SK-N-SH (cell line): ENCODE results near the gene FGD4. TPM values are rescaled to one million over a fixed set of nuclear protein-coding genes. Genes with fewer than 3 reads are reported as not detected.

ENCODE experiments used
- CTCF ChIA-PET: fragments of 300-600, 350-600 bp; formaldehyde crosslinking; extraction: SDS; loops from one replicate; lab custom pipeline; 2021; lab: Yijun Ruan, JAX
- POLR2A ChIA-PET: fragments of 350-600 bp; sonication (Branson Sonifier 250); formaldehyde crosslinking; extraction: SDS; loops from one replicate; lab custom pipeline; 2020; ENCODE audit warnings: antibody characterized with exemption, inconsistent platforms; lab: Yijun Ruan, JAX
- DNase-seq: peaks from one replicate; pipeline ENCODE4 v3.0.0; 2012
- H2AFZ ChIP-seq: fragments of 200-600 bp; sonication (generic); 2 replicates; pipeline ENCODE4 v1.8.1; 2016; ENCODE audit warnings: antibody characterized with exemption, mild to moderate bottlenecking, low read depth
- H3F3A ChIP-seq: fragments of 200-600 bp; sonication (generic); replicated peaks from 2 replicates; pipeline ENCODE3; 2016; ENCODE audit warnings: antibody characterized with exemption, mild to moderate bottlenecking; ENCODE audit not compliant: insufficient read depth
- H3K27ac ChIP-seq, 2 experiments: fragments of 200-500 bp in 1 of 2; fragments of 200-600 bp in 1 of 2; sonication (Bioruptor generic) in 1 of 2; sonication (generic), shearing (Covaris generic) in 1 of 2; 2 replicates each; pipeline versions ENCODE4 v1.5.1 to v1.6.1; 2014 to 2016; ENCODE audit warnings: low read depth in 2 of 2, inconsistent platforms in 1 of 2, low read length in 1 of 2, mild to moderate bottlenecking in 1 of 2, mixed read lengths in 1 of 2
- H3K27me3 ChIP-seq: fragments of 200-600 bp; sonication (generic), shearing (Covaris generic); 2 replicates; pipeline ENCODE4 v1.6.1; 2016; ENCODE audit warnings: mixed run types; ENCODE audit not compliant: insufficient read depth
- H3K36me3 ChIP-seq, 2 experiments: fragments of 200-500 bp in 1 of 2; fragments of 200-600 bp in 1 of 2; sonication (Bioruptor generic) in 1 of 2; sonication (generic) in 1 of 2; replicated peaks in 1 of 2; 2 replicates each; pipeline versions ENCODE3 to v1.5.1; 2014 to 2016; ENCODE audit warnings: low read length in 1 of 2, mild to moderate bottlenecking in 1 of 2; ENCODE audit not compliant: insufficient read depth in 2 of 2, control insufficient read depth in 1 of 2
- H3K4me1 ChIP-seq, 2 experiments: fragments of 200-500 bp in 1 of 2; fragments of 200-600 bp in 1 of 2; sonication (Bioruptor generic) in 1 of 2; sonication (generic), shearing (Covaris generic) in 1 of 2; 2 replicates each; pipeline versions ENCODE4 v1.5.1 to v1.6.1; 2014 to 2016; ENCODE audit warnings: low read depth in 1 of 2, low read length in 1 of 2, mixed run types in 1 of 2; ENCODE audit not compliant: insufficient read depth in 2 of 2, control insufficient read depth in 1 of 2
- H3K4me2 ChIP-seq: fragments of 200-600 bp; sonication (generic), shearing (Covaris generic); 2 replicates; pipeline ENCODE4 v1.6.1; 2017; ENCODE audit warnings: mixed run types
- H3K4me3 ChIP-seq, 2 experiments: fragments of 200-500 bp in 1 of 2; fragments of 200-600 bp in 1 of 2; sonication (Bioruptor generic) in 1 of 2; sonication (generic), shearing (Covaris generic) in 1 of 2; 2 replicates each; pipeline versions ENCODE4 v1.5.1 to v1.8.1; 2014 to 2016; ENCODE audit warnings: low read depth in 2 of 2, inconsistent platforms in 1 of 2, low read length in 1 of 2, mild to moderate bottlenecking in 1 of 2, mixed read lengths in 1 of 2, moderate library complexity in 1 of 2
- H3K79me2 ChIP-seq: fragments of 200-600 bp; sonication (generic); 2 replicates; pipeline ENCODE4 v1.8.1; 2017; ENCODE audit warnings: mild to moderate bottlenecking; ENCODE audit not compliant: insufficient read depth
- H3K9ac ChIP-seq: fragments of 200-600 bp; sonication (generic); 2 replicates; pipeline ENCODE4 v1.6.1; 2017; ENCODE audit warnings: mixed run types
- H3K9me2 ChIP-seq: fragments of 200-600 bp; sonication (generic); 2 replicates; pipeline ENCODE4 v1.6.1; 2017; ENCODE audit warnings: mixed run types
- H3K9me3 ChIP-seq: fragments of 200-600 bp; sonication (generic); 2 replicates; pipeline ENCODE4 v1.6.1; 2017; ENCODE audit warnings: mixed run types, mild to moderate bottlenecking, moderate library complexity
- H4K20me1 ChIP-seq: fragments of 200-600 bp; sonication (generic); 2 replicates; pipeline ENCODE4 v1.6.1; 2017; ENCODE audit warnings: mild to moderate bottlenecking, mixed run types; ENCODE audit not compliant: insufficient read depth
- CTCF ChIP-seq: fragments of 200-600 bp; sonication (generic); IDR thresholded peaks from 2 replicates; pipeline ENCODE4 v1.6.1; 2017; ENCODE audit warnings: antibody characterized with exemption, mild to moderate bottlenecking, moderate library complexity
- ELF1 ChIP-seq: IDR thresholded peaks from 2 replicates; pipeline ENCODE4 v1.4.0; 2012
- FOXM1 ChIP-seq: IDR thresholded peaks from 2 replicates; pipeline ENCODE4 v1.4.0; 2012; ENCODE audit warnings: low read depth, mild to moderate bottlenecking
- GABPA ChIP-seq: IDR thresholded peaks from 2 replicates; pipeline ENCODE4 v1.4.0; 2012; ENCODE audit warnings: low read depth, mild to moderate bottlenecking
- GATA2 ChIP-seq: sonication (generic); formaldehyde crosslinking; IDR thresholded peaks from 2 replicates; pipeline ENCODE4 v1.5.0; 2020; ENCODE audit warnings: mild to moderate bottlenecking, missing genetic modification reagents
- JUND ChIP-seq: IDR thresholded peaks from 2 replicates; pipeline ENCODE4 v1.4.0; 2012
- MAX ChIP-seq: IDR thresholded peaks from 2 replicates; pipeline ENCODE4 v1.4.0; 2012; ENCODE audit warnings: low read depth
- NFIC ChIP-seq: IDR thresholded peaks from 2 replicates; pipeline ENCODE4 v1.4.0; 2012; ENCODE audit warnings: borderline replicate concordance
- PBX3 ChIP-seq: IDR thresholded peaks from 2 replicates; pipeline ENCODE4; 2012
- POLR2AphosphoS5 ChIP-seq: IDR thresholded peaks from 2 replicates; pipeline ENCODE4 v1.6.1; 2012; ENCODE audit warnings: low read depth, low read length
- RAD21 ChIP-seq: IDR thresholded peaks from 2 replicates; pipeline ENCODE4 v1.6.1; 2012; ENCODE audit warnings: mild to moderate bottlenecking, low read length
- REST ChIP-seq: IDR thresholded peaks from 2 replicates; pipeline ENCODE4 v1.6.1; 2012; ENCODE audit warnings: mild to moderate bottlenecking, low read depth, low read length, moderate library complexity
- RFX5 ChIP-seq: IDR thresholded peaks from 2 replicates; pipeline ENCODE4 v1.6.1; 2012; ENCODE audit warnings: mild to moderate bottlenecking, improper control_type of control experiment, low read length
- RXRA ChIP-seq: IDR thresholded peaks from 2 replicates; pipeline ENCODE4 v1.4.0; 2012; ENCODE audit warnings: low read depth, mild to moderate bottlenecking, borderline replicate concordance
- SIN3A ChIP-seq: IDR thresholded peaks from 2 replicates; pipeline ENCODE4 v1.6.1; 2012; ENCODE audit warnings: low read depth, mild to moderate bottlenecking, low read length, moderate library complexity, borderline replicate concordance
- TCF12 ChIP-seq: IDR thresholded peaks from 2 replicates; pipeline ENCODE4 v1.4.0; 2012
- YY1 ChIP-seq: IDR thresholded peaks from 2 replicates; pipeline ENCODE4 v1.4.0; 2012; ENCODE audit warnings: low read depth, mild to moderate bottlenecking
- WGBS: methylation state at CpG from one replicate; pipeline ENCODE4 v1.1.6; 2017; ENCODE audit warnings: low lambda C conversion rate; 5-methylcytosine and 5-hydroxymethylcytosine counted together
- polyA plus RNA-seq, 3 experiments: library from polyadenylated mRNA; depleted of rRNA; stranded (reverse); fragments of >200 nt; gene quantifications; 2 replicates each; pipeline ENCODE4 v1.2.3, GENCODE V29; 2012

The FGD4 gene
- polyA plus RNA-seq, 1 of the 3 experiments (the other 2 are of a cell fraction), result 0.26 TPM

GRCh38 chr12:32533971-32534590 lies 134.7 kb downstream of the FGD4 start:
- H3F3A ChIP-seq, result peaks cover 29% of the 10 kb centered on the region
- peak overlapping the region; percentile 76 for H3K4me2 ChIP-seq
- H3K36me3 ChIP-seq, result no peaks in the 10 kb centered on the region
- WGBS, result 13% methylated on average over 6 of the region's 6 CpGs
- H3K9ac ChIP-seq, result peak overlapping the region; percentile 58
- no peaks in the 10 kb centered on the region for H3K9me2 ChIP-seq
- H3K9me3 ChIP-seq, result no peaks in the 10 kb centered on the region
- peak overlapping the region; percentile 57 for H2AFZ ChIP-seq
- POLR2A ChIA-PET, result interaction anchor here (0.7 kb wide), 1 partner anchor 8 kb away, joined by 3 read pairs; no protein-coding TSS in a partner anchor
- peak; percentile 36 for DNase-seq
- peak overlapping the region; percentile 14 to 81; a peak in 3 of 4 replicates for H3K27ac ChIP-seq
- peaks cover 0 to 18% of the 10 kb centered on the region in 2 experiments; a peak in 3 of 4 replicates for H3K4me1 ChIP-seq
- H4K20me1 ChIP-seq, result no peaks in the 10 kb centered on the region
- peak overlapping the region; percentile 37 to 57; a peak in 3 of 4 replicates for H3K4me3 ChIP-seq
- TF ChIP-seq MAX (no peak), POLR2AphosphoS5 (0 out of 2 replicates have a peak, but pooled peaks have one; percentile 16), REST (no peak), RAD21 (no peak), TCF12 (peak; percentile 51), JUND (peak; percentile 18; the same call in 1 of the 2 replicates), GABPA (no peak), YY1 (no peak)
- TF ChIP-seq, all 33 proteins: peak for 3
- CTCF ChIA-PET, result interaction anchor here (1.5 to 2.3 kb wide), 3 partner anchors 10 to 138 kb away, joined by 4 to 9 read pairs (median 4); no protein-coding TSS in a partner anchor
- H3K79me2 ChIP-seq, result peaks cover 25% of the 10 kb centered on the region; the same call in 1 of the 2 replicates
- H3K27me3 ChIP-seq, result no peaks in the 10 kb centered on the region

- Histone ChIP-seq H3K4me3 (peak overlapping the region; percentile 37 to 57; a peak in 3 of 4 replicates), H3K9me3 (no peaks in the 10 kb centered on the region), H4K20me1 (no peaks in the 10 kb centered on the region), H3K27ac (peak overlapping the region; percentile 14 to 81; a peak in 3 of 4 replicates), H3K36me3 (no peaks in the 10 kb centered on the region), H3K4me1 (peaks cover 0 to 18% of the 10 kb centered on the region in 2 experiments; a peak in 3 of 4 replicates), H3K4me2 (peak overlapping the region; percentile 76), H3K27me3 (no peaks in the 10 kb centered on the region), H3K9me2 (no peaks in the 10 kb centered on the region), H3F3A (peaks cover 29% of the 10 kb centered on the region), H3K9ac (peak overlapping the region; percentile 58), H3K79me2 (peaks cover 25% of the 10 kb centered on the region; the same call in 1 of the 2 replicates), H2AFZ (peak overlapping the region; percentile 57; the same call in 1 of the 2 replicates)
- WGBS, result 70% methylated on average over 1 of the region's 1 CpG
- POLR2A ChIA-PET, result interaction anchor here (0.7 kb wide), 1 partner anchor 9 kb away, joined by 3 read pairs; no protein-coding TSS in a partner anchor
- DNase-seq, result no peak
- CTCF ChIA-PET, result interaction anchor here (1.5 to 1.6 kb wide), 2 partner anchors 10 to 123 kb away, joined by 4 read pairs; no protein-coding TSS in a partner anchor
- no peak for TF ChIP-seq GATA2 (CRISPR knock-in tag)
- no peak for TF ChIP-seq RFX5
- no peak for TF ChIP-seq GABPA
- TF ChIP-seq PBX3, result no peak
- no peak for TF ChIP-seq SIN3A
- TF ChIP-seq ELF1, result no peak
- TF ChIP-seq CTCF, result no peak
- TF ChIP-seq RXRA, result no peak
- no peak for TF ChIP-seq FOXM1
- no peak for TF ChIP-seq NFIC
These were observed 135.3 kb downstream of the FGD4 start for GRCh38 chr12:32534698-32535097.
